SK-N-SH (cell line): ENCODE measurements around the gene RBMS3.

Source experiments
- CHD2 ChIP-seq: fragments of 150-350 bp; IDR thresholded peaks from 2 replicates; pipeline ENCODE4 v1.6.1; 2018; ENCODE audit warnings: low read length; ENCODE audit not compliant: partially characterized antibody
- CTCF ChIP-seq: fragments of 200-600 bp; sonication (generic); IDR thresholded peaks from 2 replicates; pipeline ENCODE4 v1.6.1; 2017; ENCODE audit warnings: antibody characterized with exemption, mild to moderate bottlenecking, moderate library complexity
- IRF3 ChIP-seq: fragments of 150-350 bp; IDR thresholded peaks from 2 replicates; pipeline ENCODE4 v1.6.1; 2016; ENCODE audit warnings: mild to moderate bottlenecking, low read depth, low read length
- MAX ChIP-seq: IDR thresholded peaks from 2 replicates; pipeline ENCODE4 v1.4.0; 2012; ENCODE audit warnings: low read depth
- NFIC ChIP-seq: IDR thresholded peaks from 2 replicates; pipeline ENCODE4 v1.4.0; 2012; ENCODE audit warnings: borderline replicate concordance
- POLR2AphosphoS5 ChIP-seq: IDR thresholded peaks from 2 replicates; pipeline ENCODE4 v1.6.1; 2012; ENCODE audit warnings: low read depth, low read length
- RAD21 ChIP-seq: IDR thresholded peaks from 2 replicates; pipeline ENCODE4 v1.6.1; 2012; ENCODE audit warnings: mild to moderate bottlenecking, low read length
- RCOR1 ChIP-seq: fragments of 150-350 bp; IDR thresholded peaks from 2 replicates; pipeline ENCODE4 v1.6.1; 2017; ENCODE audit warnings: antibody characterized with exemption, low read length
- REST ChIP-seq: IDR thresholded peaks from 2 replicates; pipeline ENCODE4 v1.6.1; 2012; ENCODE audit warnings: mild to moderate bottlenecking, low read depth, low read length, moderate library complexity
- RFX5 ChIP-seq: IDR thresholded peaks from 2 replicates; pipeline ENCODE4 v1.6.1; 2012; ENCODE audit warnings: mild to moderate bottlenecking, improper control_type of control experiment, low read length
- SIN3A ChIP-seq: IDR thresholded peaks from 2 replicates; pipeline ENCODE4 v1.6.1; 2012; ENCODE audit warnings: low read depth, mild to moderate bottlenecking, low read length, moderate library complexity, borderline replicate concordance
- TAF1 ChIP-seq: IDR thresholded peaks from 2 replicates; pipeline ENCODE4 v1.6.1; 2012; ENCODE audit warnings: low read depth, mild to moderate bottlenecking, low read length, moderate library complexity, borderline replicate concordance
- USF2 ChIP-seq: fragments of 150-350 bp; IDR thresholded peaks from 2 replicates; pipeline ENCODE4 v1.6.1; 2017; ENCODE audit warnings: antibody characterized with exemption, low read length, low read depth, borderline replicate concordance

GRCh38 chr3:29775340-29775739 lies 494.5 kb downstream of the RBMS3 start:
- TF ChIP-seq RAD21 (no peak), IRF3 (no peak), RCOR1 (no peak), NFIC (no peak), TAF1 (no peak), CTCF (no peak), REST (no peak), RFX5 (no peak), POLR2AphosphoS5 (no peak), SIN3A (no peak), MAX (no peak), USF2 (no peak), CHD2 (no peak)
